SJCRH30 (cell line): ENCODE results near the gene PSMA8. TPM values are rescaled to one million over a fixed set of nuclear protein-coding genes. Genes with fewer than 3 reads are reported as not detected.
"Not testable (repeated sequence)": the region's sequence is repeated elsewhere in the genome, so short reads cannot be mapped to it uniquely, and the experiment has no call there.

Experiments
- DNase-seq, 2 experiments: peaks; one replicate each; pipeline ENCODE4 v3.0.0-alpha.2; 2015 to 2020
- H3K27ac ChIP-seq: fragments of 250-450 bp; sonication (Bioruptor Pico); 2 replicates; pipeline ENCODE4 v1.5.1; 2020; ENCODE audit warnings: mild to moderate bottlenecking, moderate library complexity
- H3K27me3 ChIP-seq: fragments of 250-450 bp; sonication (Bioruptor Pico); 2 replicates; pipeline ENCODE4 v1.5.1; 2020; ENCODE audit warnings: mild to moderate bottlenecking, moderate library complexity
- H3K36me3 ChIP-seq: fragments of 250-450 bp; sonication (Bioruptor Pico); 2 replicates; pipeline ENCODE4 v1.5.1; 2020; ENCODE audit warnings: mild to moderate bottlenecking, moderate library complexity
- H3K4me1 ChIP-seq: fragments of 250-450 bp; sonication (Bioruptor Pico); 2 replicates; pipeline ENCODE4 v1.5.1; 2020; ENCODE audit warnings: mild to moderate bottlenecking, moderate library complexity
- H3K4me3 ChIP-seq: fragments of 250-450 bp; sonication (Bioruptor Pico); 2 replicates; pipeline ENCODE4 v1.5.1; 2020; ENCODE audit warnings: mild to moderate bottlenecking, moderate library complexity
- H3K9me3 ChIP-seq: fragments of 250-450 bp; sonication (Bioruptor Pico); replicated peaks from 2 replicates; pipeline ENCODE4 v1.5.1; 2020; ENCODE audit warnings: mild to moderate bottlenecking, moderate library complexity
- total RNA-seq: library from RNA; depleted of rRNA; stranded (reverse); fragments of >200 nt; shearing (Covaris generic); gene quantifications from 2 replicates; pipeline ENCODE4 v1.2.3, GENCODE V29; 2014

The PSMA8 gene
- total RNA-seq, 1 experiment from 2014 or later, result not detected

GRCh38 chr18:26202001-26202400 is 68.3 kb downstream of the PSMA8 start:
- not testable (repeated sequence) for H3K36me3 ChIP-seq, H3K9me3 ChIP-seq, H3K4me1 ChIP-seq, DNase-seq, H3K27ac ChIP-seq, H3K27me3 ChIP-seq, H3K4me3 ChIP-seq

GRCh38 chr18:26205318-26205717 is 71.6 kb downstream of the PSMA8 start:
- no peaks in the 10 kb centered on the region for H3K4me1 ChIP-seq
- no peaks in the 10 kb centered on the region for H3K27me3 ChIP-seq
- H3K27ac ChIP-seq, result no peak overlapping the region
- H3K4me3 ChIP-seq, result no peak overlapping the region
- H3K9me3 ChIP-seq, result no peaks in the 10 kb centered on the region
- no peak for DNase-seq
- no peaks in the 10 kb centered on the region for H3K36me3 ChIP-seq

GRCh38 chr18:26206488-26206887 is 72.8 kb downstream of the PSMA8 start:
- H3K4me3 ChIP-seq, result no peak overlapping the region
- no peaks in the 10 kb centered on the region for H3K36me3 ChIP-seq
- H3K27ac ChIP-seq, result no peak overlapping the region
- H3K27me3 ChIP-seq, result no peaks in the 10 kb centered on the region
- no peaks in the 10 kb centered on the region for H3K4me1 ChIP-seq
- DNase-seq, result no peak
- H3K9me3 ChIP-seq, result no peaks in the 10 kb centered on the region

- DNase-seq, result no peak
- Histone ChIP-seq H3K4me3 (no peak overlapping the region), H3K27me3 (no peaks in the 10 kb centered on the region), H3K4me1 (no peaks in the 10 kb centered on the region), H3K27ac (no peak overlapping the region), H3K9me3 (no peaks in the 10 kb centered on the region), H3K36me3 (no peaks in the 10 kb centered on the region)
These were observed 74.3 kb downstream of the PSMA8 start for GRCh38 chr18:26207937-26208336.

- Histone ChIP-seq H3K9me3 (no peaks in the 10 kb centered on the region), H3K27ac (no peak overlapping the region), H3K4me3 (no peak overlapping the region), H3K4me1 (no peaks in the 10 kb centered on the region), H3K36me3 (no peaks in the 10 kb centered on the region), H3K27me3 (no peaks in the 10 kb centered on the region)
- DNase-seq, result no peak
These were observed 75.3 kb downstream of the PSMA8 start for GRCh38 chr18:26208977-26209376.

- no peak for DNase-seq
- H3K4me3 ChIP-seq, result no peak overlapping the region
- H3K9me3 ChIP-seq, result no peaks in the 10 kb centered on the region
- H3K36me3 ChIP-seq, result no peaks in the 10 kb centered on the region
- H3K27ac ChIP-seq, result no peak overlapping the region
- no peaks in the 10 kb centered on the region for H3K27me3 ChIP-seq
- H3K4me1 ChIP-seq, result no peaks in the 10 kb centered on the region
These were observed 76.5 kb downstream of the PSMA8 start for GRCh38 chr18:26210147-26210546.

GRCh38 chr18:26215247-26215970 is 81.7 kb downstream of the PSMA8 start:
- DNase-seq, result no peak
- H3K4me3 ChIP-seq, result no peak overlapping the region
- H3K9me3 ChIP-seq, result no peaks in the 10 kb centered on the region
- H3K27me3 ChIP-seq, result no peaks in the 10 kb centered on the region
- H3K36me3 ChIP-seq, result no peaks in the 10 kb centered on the region
- H3K27ac ChIP-seq, result no peak overlapping the region
- no peaks in the 10 kb centered on the region for H3K4me1 ChIP-seq

GRCh38 chr18:26225022-26225693 is 91.5 kb downstream of the PSMA8 start:
- no peaks in the 10 kb centered on the region for H3K4me1 ChIP-seq
- H3K27ac ChIP-seq, result no peak overlapping the region
- no peaks in the 10 kb centered on the region for H3K9me3 ChIP-seq
- no peaks in the 10 kb centered on the region for H3K27me3 ChIP-seq
- DNase-seq, result peak in 1 of 2 experiments; percentile 14
- H3K4me3 ChIP-seq, result peak overlapping the region; percentile 92
- H3K36me3 ChIP-seq, result no peaks in the 10 kb centered on the region

GRCh38 chr18:26225915-26226228 is 92.2 kb downstream of the PSMA8 start:
- H3K9me3 ChIP-seq, result no peaks in the 10 kb centered on the region
- no peaks in the 10 kb centered on the region for H3K4me1 ChIP-seq
- DNase-seq, result no peak
- peak overlapping the region; percentile 92 for H3K4me3 ChIP-seq
- H3K36me3 ChIP-seq, result no peaks in the 10 kb centered on the region
- H3K27me3 ChIP-seq, result no peaks in the 10 kb centered on the region
- peak overlapping the region; percentile 84 for H3K27ac ChIP-seq

GRCh38 chr18:26226229-26227050 is 92.8 kb downstream of the PSMA8 start, which contains the start of gene TAF4B:
TAF4B (plus strand) TSS chr18:26226445; CDS start chr18:26226934, 489 bp downstream.
- Histone ChIP-seq H3K4me1 (no peaks in the 10 kb centered on the region), H3K36me3 (no peaks in the 10 kb centered on the region), H3K4me3 (peak within 1 kb of the TSS; percentile 92), H3K9me3 (no peaks in the 10 kb centered on the region), H3K27ac (peak within 1 kb of the TSS; percentile 84), H3K27me3 (no peaks in the 10 kb centered on the region)
- peak; percentile 89 to 92 for DNase-seq

GRCh38 chr18:26227051-26227670 is 93.5 kb downstream of the PSMA8 start:
- peak; percentile 9 to 22 for DNase-seq
- H3K9me3 ChIP-seq, result no peaks in the 10 kb centered on the region
- H3K27ac ChIP-seq, result peak overlapping the region; percentile 84

GRCh38 chr18:26228562-26229260 is 95.0 kb downstream of the PSMA8 start:
- Histone ChIP-seq H3K9me3 (no peaks in the 10 kb centered on the region), H3K4me1 (no peaks in the 10 kb centered on the region), H3K36me3 (no peaks in the 10 kb centered on the region), H3K27me3 (no peaks in the 10 kb centered on the region), H3K27ac (no peak overlapping the region), H3K4me3 (no peak overlapping the region)
- DNase-seq, result no peak

More at GRCh38 chr18:26227051-26227670, 93.5 kb downstream of the PSMA8 start:
- no peaks in the 10 kb centered on the region for H3K4me1 ChIP-seq
- no peaks in the 10 kb centered on the region for H3K36me3 ChIP-seq
- peak overlapping the region; percentile 92 for H3K4me3 ChIP-seq
- no peaks in the 10 kb centered on the region for H3K27me3 ChIP-seq

GRCh38 chr18:26230497-26230896 is 96.8 kb downstream of the PSMA8 start:
- Histone ChIP-seq H3K27me3 (no peaks in the 10 kb centered on the region), H3K27ac (no peak overlapping the region), H3K9me3 (no peaks in the 10 kb centered on the region), H3K36me3 (no peaks in the 10 kb centered on the region), H3K4me1 (no peaks in the 10 kb centered on the region), H3K4me3 (no peak overlapping the region)
- DNase-seq, result no peak

- DNase-seq, result no peak
- H3K27ac ChIP-seq, result no peak overlapping the region
- no peaks in the 10 kb centered on the region for H3K9me3 ChIP-seq
- H3K36me3 ChIP-seq, result no peaks in the 10 kb centered on the region
- H3K4me1 ChIP-seq, result no peaks in the 10 kb centered on the region
- H3K27me3 ChIP-seq, result no peaks in the 10 kb centered on the region
- no peak overlapping the region for H3K4me3 ChIP-seq
These were observed 99.5 kb downstream of the PSMA8 start for GRCh38 chr18:26233208-26233607.
